GM13976 (cell line): Measurements from ENCODE around the gene HOXB4.

Experiments
- DNase-seq: peaks from one replicate; pipeline ENCODE4 v3.0.0; 2012; ENCODE audit warnings: low spot score
- in situ Hi-C: fragments of 300-500 bp; cut with MboI; formaldehyde crosslinking; loops from one replicate; pipeline ENCODE4 v1.12.0; 2022; ENCODE audit warnings: low sequenced_read_pairs, mixed read lengths, inconsistent platforms; ENCODE audit not compliant: unreplicated experiment
- TF ChIP-seq, protein P1 (sequence below): IDR thresholded peaks from 2 replicates; pipeline ENCODE4 v1.5.1; 2012; ENCODE audit warnings: borderline replicate concordance, mild to moderate bottlenecking; ENCODE audit not compliant: insufficient read depth; ENCODE audit errors: extremely low read depth, missing control alignments, control extremely low read depth

Gene HOXB4

DNA sequence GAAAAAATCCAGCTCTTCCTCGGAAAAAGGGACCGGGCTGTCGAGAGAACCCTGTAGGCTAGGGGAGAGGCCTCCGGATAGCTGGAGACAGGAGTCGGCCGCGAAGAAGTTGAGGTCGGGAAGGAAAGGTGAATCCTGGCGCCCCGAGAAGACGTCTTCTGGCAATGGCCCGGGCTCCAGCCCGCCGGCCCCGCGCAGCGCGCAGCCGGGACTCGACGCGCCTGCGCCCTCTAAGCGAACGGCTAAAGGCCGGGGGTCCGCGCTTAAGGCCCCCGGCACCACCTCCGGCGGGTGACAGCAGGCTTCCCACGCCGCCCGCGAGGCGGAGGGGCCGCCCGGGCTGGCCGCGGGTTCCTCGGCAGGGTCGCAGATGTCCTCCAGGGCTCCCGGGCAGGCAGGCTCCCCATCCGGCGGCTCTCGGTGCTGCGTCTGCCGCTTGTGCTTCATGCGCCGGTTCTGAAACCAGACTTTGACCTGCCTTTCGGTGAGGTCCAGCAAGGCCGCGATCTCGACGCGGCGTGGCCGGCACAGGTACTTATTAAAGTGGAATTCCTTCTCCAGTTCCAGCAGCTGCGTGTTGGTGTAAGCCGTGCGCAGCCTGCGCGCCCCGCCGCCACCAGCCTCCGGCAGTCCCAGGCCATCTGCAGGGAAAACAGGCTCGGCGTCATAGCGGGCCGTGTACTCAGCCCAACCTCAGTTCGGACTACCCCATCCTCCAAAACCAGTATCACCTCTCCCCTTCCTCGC, 34.9 kb downstream of the HOXB4 start:
- DNase-seq = peak; percentile 83
- TF ChIP-seq, protein P1, sequence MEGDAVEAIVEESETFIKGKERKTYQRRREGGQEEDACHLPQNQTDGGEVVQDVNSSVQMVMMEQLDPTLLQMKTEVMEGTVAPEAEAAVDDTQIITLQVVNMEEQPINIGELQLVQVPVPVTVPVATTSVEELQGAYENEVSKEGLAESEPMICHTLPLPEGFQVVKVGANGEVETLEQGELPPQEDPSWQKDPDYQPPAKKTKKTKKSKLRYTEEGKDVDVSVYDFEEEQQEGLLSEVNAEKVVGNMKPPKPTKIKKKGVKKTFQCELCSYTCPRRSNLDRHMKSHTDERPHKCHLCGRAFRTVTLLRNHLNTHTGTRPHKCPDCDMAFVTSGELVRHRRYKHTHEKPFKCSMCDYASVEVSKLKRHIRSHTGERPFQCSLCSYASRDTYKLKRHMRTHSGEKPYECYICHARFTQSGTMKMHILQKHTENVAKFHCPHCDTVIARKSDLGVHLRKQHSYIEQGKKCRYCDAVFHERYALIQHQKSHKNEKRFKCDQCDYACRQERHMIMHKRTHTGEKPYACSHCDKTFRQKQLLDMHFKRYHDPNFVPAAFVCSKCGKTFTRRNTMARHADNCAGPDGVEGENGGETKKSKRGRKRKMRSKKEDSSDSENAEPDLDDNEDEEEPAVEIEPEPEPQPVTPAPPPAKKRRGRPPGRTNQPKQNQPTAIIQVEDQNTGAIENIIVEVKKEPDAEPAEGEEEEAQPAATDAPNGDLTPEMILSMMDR = no peak
- in situ Hi-C loops = no loop called here

DNA sequence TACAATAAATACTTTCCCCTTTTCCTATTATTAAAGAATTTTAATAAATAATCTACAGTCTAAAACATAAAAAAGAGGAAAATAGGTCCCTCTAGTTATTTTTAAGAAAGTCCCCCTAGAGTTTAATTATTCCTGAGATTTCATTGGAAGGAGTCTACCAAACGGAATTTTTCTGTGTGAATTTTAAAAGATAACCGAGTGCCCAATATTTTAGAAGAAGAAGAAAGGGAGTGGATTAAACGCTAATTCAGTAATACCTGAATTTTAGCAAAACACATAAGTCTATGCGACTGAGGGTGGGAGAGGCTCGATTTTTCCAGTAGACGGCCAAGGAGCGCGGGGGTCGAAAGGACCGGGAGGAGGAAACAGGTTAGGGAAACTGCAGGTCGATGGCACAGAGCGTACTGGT, 35.4 kb downstream of the HOXB4 start:
- no peak for DNase-seq
- in situ Hi-C loops = no loop called here
- TF ChIP-seq, protein P1 = no peak

DNA sequence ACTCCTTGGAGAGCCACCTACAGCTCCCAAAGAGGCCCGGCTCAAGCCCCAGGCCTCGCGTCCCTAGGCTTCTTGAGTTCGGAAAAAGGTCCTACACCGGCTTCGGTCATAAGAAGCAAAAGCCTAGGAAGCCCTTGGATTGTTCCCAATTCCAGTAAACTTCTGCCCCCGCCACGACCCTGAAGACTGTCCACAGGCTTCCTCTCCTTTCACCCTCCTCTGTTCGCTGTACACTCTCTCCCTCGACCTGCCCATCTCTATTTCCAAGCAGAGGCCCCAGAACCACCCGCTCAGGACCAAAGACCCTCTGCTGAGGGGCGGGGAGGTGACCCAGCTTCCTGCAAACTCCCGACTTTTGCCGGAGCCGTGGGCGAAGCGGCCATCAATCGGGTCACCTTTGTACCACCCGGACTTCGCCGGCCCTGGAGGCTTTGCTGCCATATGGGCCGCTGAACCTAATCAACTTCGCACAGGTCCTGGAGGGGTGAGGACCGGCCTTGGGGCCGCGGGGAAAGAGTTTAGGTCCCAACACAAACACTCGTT, 36.0 kb downstream of the HOXB4 start:
- in situ Hi-C loops = no loop called here
- DNase-seq = no peak
- TF ChIP-seq, protein P1 = no peak

DNA sequence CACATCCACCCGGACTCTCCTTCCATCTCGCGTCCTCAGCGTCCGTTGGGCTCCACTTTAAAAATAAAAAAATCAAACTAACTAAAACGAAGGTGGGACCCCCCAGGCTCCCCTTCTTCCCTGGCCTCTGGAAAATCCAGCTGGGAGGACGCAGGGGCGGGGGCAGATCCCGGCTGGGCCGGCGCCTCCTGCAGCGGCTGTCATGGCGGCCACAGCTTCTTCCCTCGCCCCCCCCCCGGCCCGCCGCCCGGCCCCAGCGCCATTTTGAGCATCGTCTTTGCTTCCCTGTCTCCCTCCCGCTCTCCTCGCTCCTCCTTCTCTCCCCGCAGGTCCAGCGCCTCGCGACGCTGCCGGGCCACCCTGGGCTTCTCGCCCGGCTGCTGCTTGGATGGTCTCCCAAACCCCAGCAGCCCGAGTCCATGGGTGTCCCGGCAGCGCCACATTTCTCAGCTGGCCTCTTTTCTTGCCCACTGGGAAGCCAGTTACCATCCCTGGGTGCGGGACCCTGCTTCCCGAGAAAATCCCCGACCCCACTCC, 36.5 kb downstream of the HOXB4 start:
- no peak for DNase-seq
- in situ Hi-C loops = no loop called here
- TF ChIP-seq, protein P1 = no peak

DNA sequence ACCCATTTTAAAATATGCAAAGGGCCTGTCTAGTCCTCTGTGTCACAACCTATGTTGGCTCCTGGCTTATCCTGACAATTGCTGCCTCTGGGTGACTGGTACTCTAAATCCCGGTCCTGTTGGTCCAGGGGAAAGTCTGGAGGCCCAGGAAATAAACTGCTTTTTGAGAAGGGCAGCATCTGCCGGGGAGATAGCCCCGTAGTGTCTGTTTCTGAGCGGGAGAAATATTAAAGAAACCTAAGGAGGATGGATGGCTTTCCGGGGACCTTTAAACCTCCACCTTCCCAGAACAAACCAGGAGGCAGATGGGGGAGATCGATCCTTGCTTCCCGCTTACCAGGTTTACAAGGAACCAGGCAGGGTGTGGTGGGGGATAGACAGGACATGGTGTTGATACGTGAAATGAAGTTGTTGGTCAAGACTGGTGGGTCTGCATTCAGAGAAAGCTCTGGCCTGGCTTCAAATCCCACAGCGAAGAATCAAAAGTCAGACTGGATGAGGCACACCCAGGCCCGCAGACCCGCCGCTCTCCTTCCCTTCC, 37.0 kb downstream of the HOXB4 start:
- DNase-seq = no peak
- TF ChIP-seq, protein P1 = no peak
- in situ Hi-C loops = no loop called here

DNA sequence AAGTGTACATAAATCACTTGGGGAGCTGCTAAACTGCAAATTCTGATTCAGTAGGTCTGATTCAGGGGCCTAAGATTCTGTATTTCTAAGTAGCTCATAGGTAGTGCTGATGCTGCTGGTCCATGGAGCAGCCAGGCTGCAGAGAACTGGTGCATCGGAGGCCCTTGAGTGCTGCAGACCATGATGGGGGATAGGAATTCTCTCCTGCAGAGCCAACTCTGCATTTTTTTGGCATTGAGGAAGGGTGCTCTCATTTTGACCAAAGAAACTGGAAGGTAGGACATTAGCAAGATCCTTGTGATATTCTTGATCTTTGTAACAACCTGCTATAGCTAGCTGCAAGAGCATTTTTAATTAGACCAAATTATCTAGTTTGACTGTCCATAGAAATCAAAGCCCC, 37.9 kb downstream of the HOXB4 start:
- in situ Hi-C loops = no loop called here
- TF ChIP-seq, protein P1 = no peak
- DNase-seq = no peak
